Astrocyte (in vitro differentiated cells and primary cell): ENCODE data around the gene ZMYND15. TPM values are rescaled to one million over a fixed set of nuclear protein-coding genes. Genes with fewer than 3 reads are reported as not detected.

Experiments
- DNase-seq: peaks from one replicate; pipeline ENCODE4 v3.0.0-alpha.2; 2010; ENCODE audit warnings: low read depth
- FAIRE-seq: peaks from 2 replicates; lab custom pipeline; 2011; peaks lifted over from hg19 to GRCh38; lab: Jason Lieb, UNC
- H2AFZ ChIP-seq: 2 replicates; pipeline ENCODE4 v1.6.0; 2012; ENCODE audit warnings: low read depth, low read length, inconsistent platforms
- H3K27ac ChIP-seq: 2 replicates; pipeline ENCODE4 v1.5.1; 2011; ENCODE audit warnings: low read depth, low read length, inconsistent platforms
- H3K27me3 ChIP-seq: 2 replicates; pipeline ENCODE4 v1.6.0; 2011; ENCODE audit warnings: low read length, inconsistent platforms; ENCODE audit not compliant: insufficient read depth
- H3K36me3 ChIP-seq: 2 replicates; pipeline ENCODE4 v1.5.1; 2011; ENCODE audit warnings: low read length, inconsistent platforms; ENCODE audit not compliant: insufficient read depth
- H3K4me1 ChIP-seq: 2 replicates; pipeline ENCODE4 v1.5.1; 2011; ENCODE audit warnings: low read length, inconsistent platforms; ENCODE audit not compliant: insufficient read depth
- H3K4me2 ChIP-seq: 2 replicates; pipeline ENCODE4 v1.6.0; 2012; ENCODE audit warnings: low read length, inconsistent platforms
- H3K4me3 ChIP-seq: 2 replicates; pipeline ENCODE4 v1.5.1; 2011; ENCODE audit warnings: low read depth, mild to moderate bottlenecking, low read length, inconsistent platforms; ENCODE audit not compliant: insufficient read depth
- H3K79me2 ChIP-seq: 2 replicates; pipeline ENCODE4 v1.6.0; 2012; ENCODE audit warnings: mild to moderate bottlenecking, low read length, inconsistent platforms; ENCODE audit not compliant: insufficient read depth
- H3K9ac ChIP-seq: 2 replicates; pipeline ENCODE4 v1.6.0; 2012; ENCODE audit warnings: mild to moderate bottlenecking, low read length, inconsistent platforms
- H3K9me3 ChIP-seq: 2 replicates; pipeline ENCODE4 v1.5.1; 2012; ENCODE audit warnings: low read depth, mild to moderate bottlenecking, low read length, inconsistent platforms; ENCODE audit not compliant: insufficient read depth
- H4K20me1 ChIP-seq: 2 replicates; pipeline ENCODE4 v1.6.0; 2012; ENCODE audit warnings: low read length, inconsistent platforms; ENCODE audit not compliant: insufficient read depth
- H3K27ac Mint-ChIP-seq: one replicate; pipeline ENCODE4 v1.8.0; 2021; ENCODE audit warnings: mild to moderate bottlenecking, mixed read lengths; ENCODE audit not compliant: unreplicated experiment
- H3K27me3 Mint-ChIP-seq: one replicate; pipeline ENCODE4 v1.8.0; 2021; ENCODE audit warnings: low read depth, mixed read lengths; ENCODE audit not compliant: unreplicated experiment
- H3K36me3 Mint-ChIP-seq: one replicate; pipeline ENCODE4 v1.8.0; 2021; ENCODE audit warnings: low read depth, mixed read lengths; ENCODE audit not compliant: unreplicated experiment
- H3K4me1 Mint-ChIP-seq: one replicate; pipeline ENCODE4 v1.8.0; 2021; ENCODE audit warnings: low read depth, mixed read lengths; ENCODE audit not compliant: unreplicated experiment
- H3K4me3 Mint-ChIP-seq: one replicate; pipeline ENCODE4 v1.8.0; 2021; ENCODE audit warnings: mild to moderate bottlenecking, moderate library complexity, mixed read lengths; ENCODE audit not compliant: unreplicated experiment
- H3K9me3 Mint-ChIP-seq: one replicate; pipeline ENCODE4 v1.8.0; 2021; ENCODE audit warnings: mild to moderate bottlenecking, mixed read lengths; ENCODE audit not compliant: unreplicated experiment
- CTCF ChIP-seq: IDR thresholded peaks from 2 replicates; pipeline ENCODE4 v1.5.1; 2011; ENCODE audit warnings: low read depth, mild to moderate bottlenecking, inconsistent platforms, low read length, moderate library complexity; ENCODE audit not compliant: insufficient read depth
- EZH2 ChIP-seq: IDR thresholded peaks from 2 replicates; pipeline ENCODE4 v1.6.1; 2012; ENCODE audit warnings: mild to moderate bottlenecking, low read length, inconsistent platforms; ENCODE audit not compliant: insufficient read depth
- total RNA-seq: library from RNA; stranded (reverse); gene quantifications from 2 replicates; pipeline ENCODE4 v1.2.1, GENCODE V29; 2021

The ZMYND15 gene
- total RNA-seq, 1 donor from 2014 or later: 0.09 TPM

GRCh38 chr17:4704991-4705390 lies 34.6 kb upstream of the ZMYND15 start:
- no peaks in the 10 kb centered on the region for H3K27me3 Mint-ChIP-seq
- no peaks in the 10 kb centered on the region for H3K36me3 ChIP-seq
- no peak overlapping the region for H3K27ac ChIP-seq
- no peak overlapping the region for H3K9ac ChIP-seq
- H3K4me3 Mint-ChIP-seq: peak overlapping the region; percentile 97
- no peak overlapping the region for H2AFZ ChIP-seq
- H3K9me3 Mint-ChIP-seq: no peaks in the 10 kb centered on the region
- TF ChIP-seq CTCF (no peak), EZH2 (no peak)
- H3K36me3 Mint-ChIP-seq: no peaks in the 10 kb centered on the region
- peaks cover 40% of the 10 kb centered on the region for H3K79me2 ChIP-seq
- DNase-seq (no peak), FAIRE-seq (no peak)
- H3K4me3 ChIP-seq: no peak overlapping the region
- no peaks in the 10 kb centered on the region for H3K27me3 ChIP-seq
- H3K4me2 ChIP-seq: peak overlapping the region; percentile 97
- H3K4me1 ChIP-seq: peaks cover 14% of the 10 kb centered on the region
- peaks cover 17% of the 10 kb centered on the region for H4K20me1 ChIP-seq
- H3K4me1 Mint-ChIP-seq: peaks cover 23% of the 10 kb centered on the region
- no peaks in the 10 kb centered on the region for H3K9me3 ChIP-seq
- H3K27ac Mint-ChIP-seq: peak overlapping the region; percentile 44

- Histone ChIP-seq H2AFZ (no peak overlapping the region), H3K4me1 (peaks cover 18% of the 10 kb centered on the region), H3K27me3 (no peaks in the 10 kb centered on the region), H3K27ac (no peak overlapping the region), H3K9me3 (no peaks in the 10 kb centered on the region), H3K79me2 (peaks cover 31% of the 10 kb centered on the region), H3K36me3 (no peaks in the 10 kb centered on the region), H3K4me2 (peak overlapping the region; percentile 19), H4K20me1 (peaks cover 16% of the 10 kb centered on the region), H3K9ac (no peak overlapping the region), H3K4me3 (no peak overlapping the region)
- TF ChIP-seq EZH2 (no peak), CTCF (no peak)
- Mint-ChIP-seq H3K36me3 (no peaks in the 10 kb centered on the region), H3K27me3 (no peaks in the 10 kb centered on the region), H3K4me1 (peaks cover 21% of the 10 kb centered on the region), H3K9me3 (no peaks in the 10 kb centered on the region), H3K27ac (peak overlapping the region; percentile 84), H3K4me3 (peak overlapping the region; percentile 55)
- no peak for FAIRE-seq
- peak; percentile 39 for DNase-seq
Observed at GRCh38 chr17:4706121-4706520, 33.5 kb upstream of the ZMYND15 start.

- H3K9me3 ChIP-seq: no peaks in the 10 kb centered on the region
- TF ChIP-seq EZH2 (no peak), CTCF (no peak)
- Mint-ChIP-seq H3K27me3 (no peaks in the 10 kb centered on the region), H3K27ac (no peak overlapping the region), H3K4me3 (no peak overlapping the region), H3K36me3 (no peaks in the 10 kb centered on the region), H3K4me1 (peaks cover 12% of the 10 kb centered on the region), H3K9me3 (no peaks in the 10 kb centered on the region)
- no peak for FAIRE-seq
- no peak for DNase-seq
- no peaks in the 10 kb centered on the region for H3K27me3 ChIP-seq
- H3K4me3 ChIP-seq: no peak overlapping the region
- H3K9ac ChIP-seq: no peak overlapping the region
- H3K4me2 ChIP-seq: no peak overlapping the region
- peaks cover 8% of the 10 kb centered on the region for H3K79me2 ChIP-seq
- peaks cover 8% of the 10 kb centered on the region for H3K4me1 ChIP-seq
- no peaks in the 10 kb centered on the region for H4K20me1 ChIP-seq
- no peak overlapping the region for H3K27ac ChIP-seq
- no peak overlapping the region for H2AFZ ChIP-seq
- H3K36me3 ChIP-seq: no peaks in the 10 kb centered on the region
Observed at GRCh38 chr17:4708436-4708835, 31.2 kb upstream of the ZMYND15 start.
